HL-60 (cell line): ENCODE measurements around the gene INPP4B.
"Not testable (repeated sequence)": the region's sequence is repeated elsewhere in the genome, so short reads cannot be mapped to it uniquely, and the experiment has no call there.

Experiments
- DNase-seq, 2 experiments: peaks; one replicate each; pipeline ENCODE4 v3.0.0-alpha.2; 2010 to 2020; ENCODE audit warnings: low read depth in 1 of 2, low spot score in 1 of 2
- H3K27ac ChIP-seq: fragments of 250-450 bp; sonication (Bioruptor Pico); replicated peaks from 2 replicates; pipeline ENCODE4 v1.5.1; 2020; ENCODE audit warnings: mild to moderate bottlenecking, moderate library complexity
- H3K27me3 ChIP-seq: fragments of 250-450 bp; sonication (Bioruptor Pico); 2 replicates; pipeline ENCODE4 v1.5.1; 2021; ENCODE audit warnings: mild to moderate bottlenecking, moderate library complexity; ENCODE audit not compliant: insufficient read depth, poor library complexity, severe bottlenecking
- H3K4me3 ChIP-seq: replicated peaks from 2 replicates; pipeline ENCODE4 v1.5.1; 2011; ENCODE audit warnings: mild to moderate bottlenecking, control low read depth, low read length; ENCODE audit not compliant: insufficient read depth
- GABPA ChIP-seq: IDR thresholded peaks from 2 replicates; pipeline ENCODE4 v1.6.1; 2012; ENCODE audit warnings: low read depth
- POLR2AphosphoS5 ChIP-seq: IDR thresholded peaks from 2 replicates; pipeline ENCODE4 v1.6.1; 2012; ENCODE audit warnings: low read depth
- SPI1 ChIP-seq: IDR thresholded peaks from 2 replicates; pipeline ENCODE4 v1.6.1; 2012; ENCODE audit warnings: low read depth, mild to moderate bottlenecking, borderline replicate concordance
- TF ChIP-seq, protein P1 (sequence below): IDR thresholded peaks from one replicate; pipeline ENCODE4 v1.5.1; 2011; ENCODE audit warnings: low read length, control low read depth, inconsistent platforms; ENCODE audit not compliant: insufficient read depth
- TF ChIP-seq, protein P2 (sequence below): IDR thresholded peaks from 2 replicates; pipeline ENCODE4 v1.6.1; 2012; ENCODE audit warnings: low read depth; ENCODE audit not compliant: insufficient replicate concordance

The INPP4B gene

DNA sequence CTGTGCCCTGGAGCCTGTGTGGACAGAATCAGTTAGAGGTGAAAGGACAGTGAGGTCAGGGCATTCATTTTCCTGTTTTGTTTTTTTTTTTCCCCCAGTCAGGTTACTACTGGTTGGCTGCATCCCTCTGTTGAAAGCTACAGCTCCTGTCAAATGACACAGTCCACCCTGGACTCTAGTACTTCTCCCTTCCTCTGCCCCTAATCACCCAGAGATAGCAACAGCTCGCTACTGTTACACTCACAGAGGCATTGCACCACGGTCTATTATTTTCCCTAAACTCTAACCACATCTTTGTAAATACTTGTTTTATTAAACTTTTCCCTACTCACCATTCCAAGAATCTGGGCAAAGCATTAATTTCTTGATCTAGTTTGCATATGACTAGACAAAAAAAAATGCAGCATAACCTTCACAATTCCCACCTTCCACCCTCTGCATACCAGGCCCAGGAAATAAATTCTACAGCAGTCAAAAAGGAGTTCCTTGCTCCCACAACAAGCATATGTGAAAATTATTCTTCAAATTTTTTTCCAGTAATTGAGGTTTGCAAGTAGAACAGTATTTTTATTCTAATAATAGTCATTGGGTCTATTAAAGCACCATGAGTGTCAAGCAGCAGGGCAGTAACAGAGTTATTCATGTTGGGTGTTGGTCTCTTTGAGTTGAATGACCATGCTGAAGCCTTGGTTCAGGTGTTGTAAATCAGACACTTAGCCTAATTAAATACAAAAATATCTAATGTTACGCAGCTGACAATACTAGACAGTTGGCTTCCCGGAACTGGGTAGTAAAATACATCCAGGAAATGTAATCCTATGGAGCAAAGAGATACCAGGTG is 329.2 kb downstream of the INPP4B start:
- no peak for DNase-seq
- H3K4me3 ChIP-seq = no peak overlapping the region
- no peak overlapping the region for H3K27ac ChIP-seq
- TF ChIP-seq, protein P1, sequence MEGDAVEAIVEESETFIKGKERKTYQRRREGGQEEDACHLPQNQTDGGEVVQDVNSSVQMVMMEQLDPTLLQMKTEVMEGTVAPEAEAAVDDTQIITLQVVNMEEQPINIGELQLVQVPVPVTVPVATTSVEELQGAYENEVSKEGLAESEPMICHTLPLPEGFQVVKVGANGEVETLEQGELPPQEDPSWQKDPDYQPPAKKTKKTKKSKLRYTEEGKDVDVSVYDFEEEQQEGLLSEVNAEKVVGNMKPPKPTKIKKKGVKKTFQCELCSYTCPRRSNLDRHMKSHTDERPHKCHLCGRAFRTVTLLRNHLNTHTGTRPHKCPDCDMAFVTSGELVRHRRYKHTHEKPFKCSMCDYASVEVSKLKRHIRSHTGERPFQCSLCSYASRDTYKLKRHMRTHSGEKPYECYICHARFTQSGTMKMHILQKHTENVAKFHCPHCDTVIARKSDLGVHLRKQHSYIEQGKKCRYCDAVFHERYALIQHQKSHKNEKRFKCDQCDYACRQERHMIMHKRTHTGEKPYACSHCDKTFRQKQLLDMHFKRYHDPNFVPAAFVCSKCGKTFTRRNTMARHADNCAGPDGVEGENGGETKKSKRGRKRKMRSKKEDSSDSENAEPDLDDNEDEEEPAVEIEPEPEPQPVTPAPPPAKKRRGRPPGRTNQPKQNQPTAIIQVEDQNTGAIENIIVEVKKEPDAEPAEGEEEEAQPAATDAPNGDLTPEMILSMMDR = no peak
- TF ChIP-seq, protein P2, sequence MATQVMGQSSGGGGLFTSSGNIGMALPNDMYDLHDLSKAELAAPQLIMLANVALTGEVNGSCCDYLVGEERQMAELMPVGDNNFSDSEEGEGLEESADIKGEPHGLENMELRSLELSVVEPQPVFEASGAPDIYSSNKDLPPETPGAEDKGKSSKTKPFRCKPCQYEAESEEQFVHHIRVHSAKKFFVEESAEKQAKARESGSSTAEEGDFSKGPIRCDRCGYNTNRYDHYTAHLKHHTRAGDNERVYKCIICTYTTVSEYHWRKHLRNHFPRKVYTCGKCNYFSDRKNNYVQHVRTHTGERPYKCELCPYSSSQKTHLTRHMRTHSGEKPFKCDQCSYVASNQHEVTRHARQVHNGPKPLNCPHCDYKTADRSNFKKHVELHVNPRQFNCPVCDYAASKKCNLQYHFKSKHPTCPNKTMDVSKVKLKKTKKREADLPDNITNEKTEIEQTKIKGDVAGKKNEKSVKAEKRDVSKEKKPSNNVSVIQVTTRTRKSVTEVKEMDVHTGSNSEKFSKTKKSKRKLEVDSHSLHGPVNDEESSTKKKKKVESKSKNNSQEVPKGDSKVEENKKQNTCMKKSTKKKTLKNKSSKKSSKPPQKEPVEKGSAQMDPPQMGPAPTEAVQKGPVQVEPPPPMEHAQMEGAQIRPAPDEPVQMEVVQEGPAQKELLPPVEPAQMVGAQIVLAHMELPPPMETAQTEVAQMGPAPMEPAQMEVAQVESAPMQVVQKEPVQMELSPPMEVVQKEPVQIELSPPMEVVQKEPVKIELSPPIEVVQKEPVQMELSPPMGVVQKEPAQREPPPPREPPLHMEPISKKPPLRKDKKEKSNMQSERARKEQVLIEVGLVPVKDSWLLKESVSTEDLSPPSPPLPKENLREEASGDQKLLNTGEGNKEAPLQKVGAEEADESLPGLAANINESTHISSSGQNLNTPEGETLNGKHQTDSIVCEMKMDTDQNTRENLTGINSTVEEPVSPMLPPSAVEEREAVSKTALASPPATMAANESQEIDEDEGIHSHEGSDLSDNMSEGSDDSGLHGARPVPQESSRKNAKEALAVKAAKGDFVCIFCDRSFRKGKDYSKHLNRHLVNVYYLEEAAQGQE = no peak
- TF ChIP-seq POLR2AphosphoS5 = no peak
- TF ChIP-seq GABPA = no peak
- TF ChIP-seq SPI1 = no peak
- no peaks in the 10 kb centered on the region for H3K27me3 ChIP-seq

GRCh38 chr4:142512161-142512560 is 333.9 kb downstream of the INPP4B start:
- no peak for DNase-seq
- no peaks in the 10 kb centered on the region for H3K27me3 ChIP-seq
- no peak overlapping the region for H3K27ac ChIP-seq
- TF ChIP-seq SPI1 (no peak), POLR2AphosphoS5 (no peak), GABPA (no peak)
- TF ChIP-seq, protein P1 = no peak
- TF ChIP-seq, protein P2 = no peak
- H3K4me3 ChIP-seq = no peak overlapping the region

DNA sequence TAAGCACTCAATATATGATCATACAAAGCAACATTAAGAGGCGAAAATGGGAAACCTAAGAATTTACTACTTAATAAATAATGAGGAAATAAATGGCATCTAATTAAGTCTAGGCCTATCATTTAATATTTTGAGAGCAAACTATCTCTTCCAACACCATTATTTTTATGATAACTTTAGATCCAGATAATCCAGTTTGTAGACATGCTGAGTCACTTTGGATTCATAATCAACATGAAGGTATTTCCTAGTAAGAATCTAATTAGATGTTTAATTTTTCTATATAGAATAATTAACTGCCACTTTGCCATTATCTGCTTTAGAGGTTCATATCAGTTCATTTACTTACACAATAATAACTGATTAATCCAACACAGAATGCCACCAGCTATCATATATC is 336.2 kb downstream of the INPP4B start:
- Histone ChIP-seq H3K4me3 (no peak overlapping the region), H3K27ac (no peak overlapping the region), H3K27me3 (no peaks in the 10 kb centered on the region)
- no peak for TF ChIP-seq POLR2AphosphoS5
- no peak for TF ChIP-seq GABPA
- TF ChIP-seq, protein P1 = no peak
- TF ChIP-seq, protein P2 = no peak
- TF ChIP-seq SPI1 = no peak
- DNase-seq = no peak

DNA sequence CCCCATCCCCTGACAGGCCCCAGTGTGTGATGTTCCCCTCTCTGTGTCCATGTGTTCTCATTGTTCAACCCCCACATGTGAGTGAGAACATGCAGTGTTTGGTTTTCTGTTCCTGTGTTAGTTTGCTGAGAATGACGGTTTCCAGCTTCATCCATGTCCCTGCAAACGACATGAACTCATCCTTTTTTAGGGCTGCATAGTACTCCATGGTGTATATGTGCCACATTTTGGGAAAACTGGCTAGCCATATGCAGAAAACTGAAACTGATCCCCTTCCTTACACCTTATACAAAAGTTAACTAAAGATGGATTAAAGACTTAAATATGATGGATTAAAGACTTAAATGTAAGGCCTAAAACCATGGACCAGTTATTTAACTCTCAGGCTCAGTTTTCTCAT is 336.7 kb downstream of the INPP4B start:
- not testable (repeated sequence) for H3K4me3 ChIP-seq, H3K27ac ChIP-seq, DNase-seq, H3K27me3 ChIP-seq
